SH-SY5Y (cell line): ENCODE results near the gene MBD6.

Experiments
- GATA2 ChIP-seq: IDR thresholded peaks from 2 replicates; pipeline ENCODE4 v1.6.1; 2011; ENCODE audit warnings: mild to moderate bottlenecking, low read depth, low read length
- GATA3 ChIP-seq: IDR thresholded peaks from 2 replicates; pipeline ENCODE4 v1.6.1; 2011; ENCODE audit warnings: low read depth, mild to moderate bottlenecking, low read length, moderate library complexity

- TF ChIP-seq GATA2 (no peak), GATA3 (no peak)
These were observed 16.6 kb downstream of the MBD6 start for GRCh38 chr12:57539134-57539768.
